Neural cell (in vitro differentiated cells): ENCODE data around the gene PPFIA4. TPM values are rescaled to one million over a fixed set of nuclear protein-coding genes. Genes with fewer than 3 reads are reported as not detected.

ENCODE experiments used
- H2AFZ ChIP-seq: fragments of 200-600, 300-800 bp; sonication (generic), shearing (Covaris generic); 2 replicates; pipeline ENCODE4 v1.6.0; 2014; ENCODE audit warnings: low read depth, mild to moderate bottlenecking, antibody characterized with exemption, low read length, moderate library complexity
- H3F3A ChIP-seq: fragments of 200-600 bp; shearing (Covaris generic); 2 replicates; pipeline ENCODE4 v1.6.1; 2016; ENCODE audit warnings: mild to moderate bottlenecking, moderate library complexity, mixed read lengths, antibody characterized with exemption, low read length; ENCODE audit not compliant: insufficient read depth, poor library complexity, severe bottlenecking
- H3K27ac ChIP-seq: fragments of 200-600, 300-800 bp; sonication (generic), shearing (Covaris generic); 2 replicates; pipeline ENCODE4 v1.5.1; 2014; ENCODE audit warnings: mild to moderate bottlenecking, low read length, moderate library complexity
- H3K27me3 ChIP-seq: fragments of 300-800, 200-600 bp; sonication (generic), shearing (Covaris generic); 2 replicates; pipeline ENCODE4 v1.6.0; 2014; ENCODE audit warnings: mild to moderate bottlenecking, low read depth, low read length, moderate library complexity; ENCODE audit not compliant: insufficient read depth
- H3K36me3 ChIP-seq: fragments of 300-800, 200-600 bp; sonication (generic), shearing (Covaris generic); 2 replicates; pipeline ENCODE4 v1.5.1; 2014; ENCODE audit warnings: mild to moderate bottlenecking, antibody characterized with exemption, low read length, moderate library complexity; ENCODE audit not compliant: insufficient read depth
- H3K4me2 ChIP-seq: fragments of 300-800, 200-600 bp; sonication (generic), shearing (Covaris generic); 2 replicates; pipeline ENCODE4 v1.6.0; 2014; ENCODE audit warnings: mild to moderate bottlenecking, low read length
- H3K4me3 ChIP-seq: fragments of 300-800, 200-600 bp; sonication (generic), shearing (Covaris generic); 2 replicates; pipeline ENCODE4 v1.5.1; 2014; ENCODE audit warnings: mild to moderate bottlenecking, low read length, moderate library complexity
- H3K79me2 ChIP-seq: fragments of 200-600 bp; shearing (Covaris generic); replicated peaks from 2 replicates; pipeline ENCODE4 v1.6.0; 2014; ENCODE audit warnings: mild to moderate bottlenecking, low read length, moderate library complexity; ENCODE audit not compliant: insufficient read depth
- H3K9ac ChIP-seq: fragments of 300-800, 200-600 bp; sonication (generic), shearing (Covaris generic); 2 replicates; pipeline ENCODE4 v1.6.1; 2016; ENCODE audit warnings: mild to moderate bottlenecking, low read length, mixed read lengths
- H3K9me2 ChIP-seq: fragments of 200-600 bp; shearing (Covaris generic); 2 replicates; pipeline ENCODE4 v1.6.1; 2016; ENCODE audit warnings: mild to moderate bottlenecking, low read length, mixed read lengths; ENCODE audit not compliant: insufficient read depth
- H3K9me3 ChIP-seq: fragments of 200-600, 300-800 bp; sonication (generic), shearing (Covaris generic); 2 replicates; pipeline ENCODE4 v1.6.1; 2016; ENCODE audit warnings: mild to moderate bottlenecking, mixed run types, low read length, moderate library complexity, mixed read lengths
- H4K20me1 ChIP-seq: fragments of 200-600 bp; shearing (Covaris generic); 2 replicates; pipeline ENCODE4 v1.6.1; 2016; ENCODE audit warnings: mild to moderate bottlenecking, mixed run types; ENCODE audit not compliant: insufficient read depth
- CTCF ChIP-seq: fragments of 450-650 bp; IDR thresholded peaks from 2 replicates; pipeline ENCODE4 v1.5.1; 2014; ENCODE audit warnings: antibody characterized with exemption, mild to moderate bottlenecking, moderate library complexity; ENCODE audit not compliant: poor library complexity, severe bottlenecking
- EP300 ChIP-seq: fragments of 450-650 bp; conservative IDR thresholded peaks from 2 replicates; pipeline ENCODE4 v1.6.1; 2014; ENCODE audit warnings: antibody characterized with exemption, mild to moderate bottlenecking, moderate library complexity; ENCODE audit not compliant: poor library complexity, severe bottlenecking
- EZH2 ChIP-seq: fragments of 200-600, 300-800 bp; shearing (Covaris generic), sonication (generic); IDR thresholded peaks from 2 replicates; pipeline ENCODE4 v1.6.1; 2014; ENCODE audit warnings: antibody characterized with exemption, low read length, borderline replicate concordance, mild to moderate bottlenecking; ENCODE audit not compliant: insufficient read depth, poor library complexity, severe bottlenecking
- MXI1 ChIP-seq: fragments of 450-650 bp; conservative IDR thresholded peaks from 2 replicates; pipeline ENCODE4 v1.6.1; 2014; ENCODE audit warnings: antibody characterized with exemption, mild to moderate bottlenecking; ENCODE audit not compliant: poor library complexity, severe bottlenecking
- POLR2AphosphoS5 ChIP-seq: IDR thresholded peaks from 2 replicates; pipeline ENCODE4 v1.6.1; 2012
- RAD21 ChIP-seq: fragments of 450-650 bp; conservative IDR thresholded peaks from 2 replicates; pipeline ENCODE4 v1.6.1; 2014; ENCODE audit warnings: antibody characterized with exemption, mild to moderate bottlenecking, moderate library complexity
- REST ChIP-seq: IDR thresholded peaks from 2 replicates; pipeline ENCODE4 v1.6.1; 2012; ENCODE audit warnings: borderline replicate concordance
- SMC3 ChIP-seq: fragments of 450-650 bp; conservative IDR thresholded peaks from 2 replicates; pipeline ENCODE4 v1.6.1; 2014; ENCODE audit warnings: antibody characterized with exemption, mild to moderate bottlenecking, moderate library complexity; ENCODE audit not compliant: poor library complexity
- TAF1 ChIP-seq: IDR thresholded peaks from 2 replicates; pipeline ENCODE4 v1.6.1; 2012; ENCODE audit warnings: low read depth
- polyA plus RNA-seq: library from polyadenylated mRNA; depleted of rRNA; stranded (reverse); fragments of >200 nt; gene quantifications from 2 replicates; pipeline ENCODE4 v1.2.3, GENCODE V29; 2014

PPFIA4 gene
- polyA plus RNA-seq, 1 donor from 2014 or later: 1.6 TPM

- Histone ChIP-seq H3K4me2 (no peak overlapping the region), H3K9me2 (no peaks in the 10 kb centered on the region), H3K36me3 (no peaks in the 10 kb centered on the region), H3K9ac (no peak overlapping the region), H4K20me1 (no peaks in the 10 kb centered on the region), H3K9me3 (no peaks in the 10 kb centered on the region), H2AFZ (no peak overlapping the region), H3F3A (no peaks in the 10 kb centered on the region), H3K79me2 (no peaks in the 10 kb centered on the region), H3K4me3 (no peak overlapping the region), H3K27me3 (no peaks in the 10 kb centered on the region), H3K27ac (no peak overlapping the region)
- no peak for TF ChIP-seq RAD21
- TF ChIP-seq CTCF: no peak
- no peak for TF ChIP-seq POLR2AphosphoS5
- TF ChIP-seq EP300: no peak
- no peak for TF ChIP-seq MXI1
- no peak for TF ChIP-seq SMC3
- no peak for TF ChIP-seq EZH2
- no peak for TF ChIP-seq REST
- no peak for TF ChIP-seq TAF1
These were observed 17.7 kb downstream of the PPFIA4 start for GRCh38 chr1:203043830-203044545.

- H3K4me3 ChIP-seq: no peak overlapping the region
- no peak overlapping the region for H2AFZ ChIP-seq
- H4K20me1 ChIP-seq: no peaks in the 10 kb centered on the region
- no peaks in the 10 kb centered on the region for H3F3A ChIP-seq
- H3K9me2 ChIP-seq: no peaks in the 10 kb centered on the region
- TF ChIP-seq TAF1 (no peak), SMC3 (no peak), EP300 (no peak), REST (no peak), CTCF (no peak), POLR2AphosphoS5 (no peak), EZH2 (no peak), MXI1 (no peak), RAD21 (no peak)
- no peaks in the 10 kb centered on the region for H3K9me3 ChIP-seq
- H3K9ac ChIP-seq: no peak overlapping the region
- no peak overlapping the region for H3K27ac ChIP-seq
- no peaks in the 10 kb centered on the region for H3K79me2 ChIP-seq
- no peaks in the 10 kb centered on the region for H3K27me3 ChIP-seq
- H3K4me2 ChIP-seq: no peak overlapping the region
- H3K36me3 ChIP-seq: no peaks in the 10 kb centered on the region
These were observed 18.4 kb downstream of the PPFIA4 start for GRCh38 chr1:203044546-203045250.
